ENCODE data around the gene AMER3.

The AMER3 gene

DNA sequence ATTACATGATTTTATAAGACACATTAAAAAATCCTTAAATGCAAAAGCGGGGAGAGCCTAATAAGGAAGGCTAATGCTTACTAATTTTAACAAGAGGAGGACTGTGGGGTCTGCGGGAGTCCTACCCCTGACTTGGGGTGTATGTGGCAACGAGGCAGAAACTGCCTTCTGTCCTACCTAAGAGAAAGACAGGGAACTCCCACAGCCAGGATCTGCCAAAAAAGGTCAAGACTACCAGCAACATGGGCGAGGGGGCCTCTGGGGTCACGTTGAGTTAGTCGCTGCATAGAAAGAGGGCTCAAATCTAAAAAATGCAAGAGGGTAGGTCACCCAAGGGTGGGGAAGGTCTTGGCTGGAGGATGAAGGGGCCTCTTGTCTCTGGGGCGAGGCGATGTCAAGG is 529 bp upstream of the AMER3 start:
- DNase-seq: no peak

DNA sequence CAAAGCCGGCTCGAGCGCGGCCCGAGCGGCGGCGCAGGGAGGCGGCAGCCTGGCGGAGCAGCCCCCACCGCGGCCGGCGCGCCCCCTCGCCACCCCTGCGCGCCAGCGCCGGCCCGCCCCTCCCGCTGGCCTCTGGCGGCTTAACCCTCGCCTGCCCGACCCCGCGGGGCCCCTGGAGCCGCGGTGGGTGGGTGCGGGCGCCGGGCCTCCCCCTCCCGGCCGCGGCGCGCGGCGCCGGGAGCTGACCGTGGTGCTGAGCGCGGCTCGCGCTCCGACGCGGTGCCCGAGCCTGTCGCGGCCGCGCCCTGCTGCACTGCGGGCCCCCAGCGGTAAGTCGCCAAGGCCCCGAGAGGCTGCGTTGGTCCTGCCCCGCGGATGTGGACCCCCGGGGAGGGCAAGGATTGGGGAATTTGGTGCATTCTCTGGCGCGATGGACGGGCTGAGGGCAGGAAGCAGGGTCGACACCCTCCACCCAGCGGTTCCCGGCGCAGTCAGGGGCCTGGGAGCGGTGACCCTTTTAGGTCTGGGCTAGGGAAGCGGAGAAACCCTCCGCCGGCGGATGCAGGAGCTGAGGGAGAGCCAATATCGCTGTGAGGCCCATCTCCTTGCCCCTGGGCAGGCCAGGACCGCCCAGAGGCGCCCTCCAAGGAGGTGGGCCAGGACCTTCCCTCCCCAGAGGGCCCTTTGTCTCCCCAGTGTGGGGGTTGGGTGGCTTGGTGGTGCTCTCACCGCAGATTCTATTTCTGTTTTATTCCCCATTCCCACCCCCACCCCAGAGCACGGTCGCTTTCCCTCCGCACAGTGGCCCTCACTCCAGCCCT is 923 bp downstream of the AMER3 start:
- no peak for DNase-seq

DNA sequence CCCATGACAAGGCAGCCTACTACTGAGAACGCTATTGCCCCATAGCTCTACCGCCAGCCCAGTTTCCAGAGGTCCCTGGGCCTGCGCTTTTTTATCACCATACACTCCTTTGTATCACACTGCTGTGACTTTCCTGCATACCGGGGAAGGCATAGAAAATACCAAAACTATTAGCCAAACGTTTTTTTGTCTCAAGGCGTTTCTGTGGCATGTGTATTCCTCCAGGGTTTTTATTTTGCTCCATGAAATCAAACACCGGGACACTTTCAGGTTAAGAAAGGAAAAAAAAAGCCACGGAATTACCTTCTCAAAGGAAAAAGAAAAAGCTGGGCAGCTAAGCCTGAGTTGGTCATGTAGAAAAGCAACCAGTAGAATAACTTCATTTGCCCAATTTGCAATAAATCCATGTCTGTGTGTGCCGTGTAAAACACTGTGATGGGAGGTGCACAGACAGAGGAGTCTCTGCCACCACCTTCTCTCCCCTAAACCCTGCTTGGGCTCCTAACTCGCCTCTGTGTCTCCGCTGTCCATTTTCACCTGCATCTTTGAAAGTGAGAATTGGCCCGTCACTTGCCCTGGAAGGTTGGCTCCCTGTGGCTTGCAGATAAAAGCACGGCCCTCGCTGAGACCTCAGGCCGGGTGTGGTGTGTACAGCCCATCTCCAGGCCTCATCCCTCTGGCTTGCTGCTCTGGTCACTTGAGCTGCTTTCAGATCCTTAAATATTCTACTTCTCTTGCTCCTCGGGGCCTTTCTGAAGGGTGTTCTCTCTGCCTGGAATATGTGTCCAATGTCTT is 1.7 kb downstream of the AMER3 start:
- DNase-seq: no peak

DNA sequence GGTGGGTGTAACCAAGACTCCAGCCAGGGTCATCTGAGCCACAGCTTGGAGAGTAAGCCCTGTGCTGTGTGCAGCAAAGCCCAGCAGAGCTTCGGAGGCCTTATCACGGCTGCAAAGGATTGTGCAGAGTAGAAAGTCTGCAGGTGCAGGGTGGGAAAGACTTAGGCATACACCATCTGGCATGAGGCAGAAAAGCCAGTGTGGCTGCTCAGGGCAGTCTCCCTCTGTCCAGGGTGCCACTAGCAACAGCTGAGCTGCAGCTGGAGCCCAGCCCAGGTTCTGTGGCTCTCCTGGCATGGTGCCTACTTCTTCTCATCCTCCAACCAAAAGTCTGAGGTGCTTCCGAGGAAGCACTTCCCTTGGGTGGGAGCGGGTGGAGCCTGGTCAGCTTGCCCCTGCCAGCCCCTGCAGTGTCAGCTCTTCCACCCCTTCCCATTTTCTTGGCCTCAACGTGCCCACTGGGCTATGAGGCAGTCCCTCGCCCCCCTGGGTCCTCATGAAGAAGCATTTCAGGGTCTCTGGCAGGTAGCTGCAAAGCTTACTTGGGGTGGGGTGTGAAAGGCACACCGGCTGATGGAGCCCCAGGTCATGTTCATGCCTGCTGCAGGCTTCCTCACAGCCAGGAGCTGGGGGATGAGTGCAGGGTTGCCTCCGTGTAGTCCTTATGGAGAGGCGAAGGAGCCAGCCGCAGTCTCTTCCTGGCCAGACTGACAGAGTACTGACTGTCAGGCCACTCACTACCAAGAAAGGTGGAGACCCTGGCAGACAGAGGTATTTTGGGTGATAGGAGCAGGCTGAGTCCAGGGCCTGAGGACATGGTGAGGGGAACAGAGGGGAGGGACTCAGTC is 4.8 kb downstream of the AMER3 start:
- DNase-seq: peak; percentile 17

DNA sequence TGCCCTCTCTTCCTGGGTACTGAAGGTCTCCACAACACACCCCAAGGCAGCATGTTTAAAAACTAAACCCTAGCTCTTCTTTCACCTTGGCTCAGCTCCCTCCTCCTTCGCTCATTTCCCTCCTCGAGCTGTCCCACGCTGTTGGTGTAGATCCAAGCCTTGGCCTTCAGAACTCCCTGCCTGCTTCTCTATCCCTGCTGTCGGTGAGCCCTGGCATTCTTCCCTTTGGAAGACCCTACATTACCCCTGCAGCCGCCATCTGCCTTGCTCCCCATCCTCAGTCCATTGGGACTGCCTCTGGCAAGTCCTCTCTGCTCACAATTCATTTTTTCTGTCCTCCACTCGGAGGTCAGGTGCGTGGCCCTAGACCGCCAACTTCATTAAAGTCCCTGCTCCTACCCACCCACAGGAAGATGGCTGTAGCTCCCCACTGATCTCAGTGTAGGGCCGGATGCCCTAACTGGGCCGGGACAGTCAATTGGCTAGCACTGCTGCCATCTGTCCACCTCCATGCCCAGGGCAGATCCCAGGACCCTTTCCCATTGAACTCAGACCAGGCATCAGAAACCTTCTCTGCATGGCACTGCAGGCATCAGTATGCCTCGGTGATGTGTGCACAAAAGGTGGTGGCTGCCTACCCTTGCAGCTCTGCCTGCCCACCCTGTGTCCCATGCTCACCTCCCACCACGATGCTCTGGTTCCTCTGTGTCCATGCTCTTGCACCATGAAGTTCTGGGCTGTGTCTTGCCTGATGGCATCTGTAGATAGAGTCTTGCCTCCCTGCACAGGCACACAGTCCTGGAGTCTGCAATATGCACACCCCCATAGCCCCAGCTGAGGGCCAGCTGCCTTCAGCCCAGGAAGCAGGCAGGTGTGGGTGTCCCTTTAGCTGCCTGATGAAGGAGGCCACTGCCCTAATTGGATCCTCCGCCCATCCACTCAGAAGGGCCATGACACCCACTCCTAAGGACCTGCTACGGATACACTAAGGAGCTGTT is 5.7 kb downstream of the AMER3 start:
- DNase-seq: no peak

DNA sequence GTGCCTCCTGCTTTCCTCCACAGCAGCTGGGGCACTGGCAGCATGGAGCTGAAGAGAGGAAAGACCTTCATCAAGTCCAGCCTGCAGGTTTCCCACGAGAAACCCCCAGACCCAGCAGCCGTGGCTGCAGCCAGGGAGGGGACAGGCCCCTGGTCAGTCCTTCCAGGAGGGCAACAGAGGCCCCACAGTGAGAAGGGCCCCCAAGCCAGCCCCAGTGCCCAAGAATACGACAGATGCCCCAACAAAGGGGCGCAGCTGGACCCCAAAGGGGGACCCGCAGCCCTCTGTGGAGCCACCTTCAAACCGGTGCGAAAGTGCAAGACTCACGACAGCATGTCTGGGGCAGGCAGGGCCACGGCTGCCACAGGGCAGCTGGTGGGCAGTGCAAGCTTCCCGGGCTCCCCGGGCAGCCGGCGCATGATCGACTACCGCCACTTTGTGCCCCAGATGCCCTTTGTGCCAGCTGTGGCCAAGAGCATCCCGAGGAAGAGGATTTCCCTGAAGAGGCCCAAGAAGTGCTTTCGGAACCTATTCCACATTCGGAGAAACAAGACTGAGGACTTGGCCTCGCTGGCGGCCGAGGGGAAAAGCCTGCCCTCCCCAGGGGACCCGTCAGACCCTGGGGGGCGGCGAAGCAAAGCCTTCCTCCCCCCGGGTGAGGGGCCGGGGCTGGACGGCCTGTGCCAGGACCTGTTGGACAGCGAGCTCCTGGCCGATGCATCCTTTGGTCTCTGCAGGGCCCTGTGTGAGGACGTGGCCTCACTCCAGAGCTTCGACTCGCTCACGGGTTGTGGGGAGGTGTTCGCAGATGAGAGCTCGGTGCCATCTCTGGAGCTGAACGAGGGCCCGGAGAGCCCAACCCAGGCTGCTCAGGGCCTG is 6.9 kb downstream of the AMER3 start:
- no peak for DNase-seq

DNA sequence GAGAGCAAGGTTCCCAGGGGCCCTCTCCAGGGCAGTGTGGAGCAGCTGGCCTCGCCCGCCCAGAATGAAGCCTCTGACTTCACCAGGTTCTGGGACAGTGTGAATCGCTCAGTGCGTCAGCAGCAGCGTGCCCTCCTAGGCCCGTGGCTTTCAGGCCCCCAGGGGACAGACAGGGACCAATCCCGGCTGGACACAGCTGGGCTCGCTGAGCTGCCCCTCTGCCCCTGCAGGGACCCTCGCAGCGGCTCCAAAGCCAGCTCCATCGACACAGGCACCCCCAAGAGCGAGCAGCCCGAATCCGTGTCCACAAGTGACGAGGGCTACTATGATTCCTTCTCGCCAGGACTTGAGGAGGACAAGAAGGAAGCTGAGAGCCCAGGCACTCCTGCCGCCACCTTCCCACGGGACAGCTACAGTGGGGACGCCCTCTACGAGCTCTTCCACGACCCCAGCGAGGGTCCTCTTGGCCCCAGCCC is 7.6 kb downstream of the AMER3 start:
- no peak for DNase-seq

DNA sequence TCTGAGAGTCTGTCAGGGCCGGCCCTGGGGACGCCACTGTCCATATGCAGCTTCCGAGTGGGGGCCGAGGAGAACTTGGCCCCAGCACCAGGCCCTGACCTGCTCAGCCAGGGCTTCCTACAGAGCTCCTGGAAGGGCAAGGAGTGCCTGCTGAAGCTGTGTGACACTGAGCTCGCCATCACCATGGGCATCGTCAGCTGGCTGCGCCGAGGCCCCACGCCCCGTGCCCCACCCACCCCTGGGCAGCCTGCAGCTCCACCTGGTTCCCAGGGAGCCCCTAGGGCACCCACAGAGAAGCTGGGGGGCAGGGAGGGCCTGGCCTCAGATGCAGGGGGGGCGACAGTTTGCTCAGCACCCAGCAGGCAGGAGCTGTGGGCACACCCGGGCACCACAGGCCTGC is 8.1 kb downstream of the AMER3 start:
- no peak for DNase-seq

DNA sequence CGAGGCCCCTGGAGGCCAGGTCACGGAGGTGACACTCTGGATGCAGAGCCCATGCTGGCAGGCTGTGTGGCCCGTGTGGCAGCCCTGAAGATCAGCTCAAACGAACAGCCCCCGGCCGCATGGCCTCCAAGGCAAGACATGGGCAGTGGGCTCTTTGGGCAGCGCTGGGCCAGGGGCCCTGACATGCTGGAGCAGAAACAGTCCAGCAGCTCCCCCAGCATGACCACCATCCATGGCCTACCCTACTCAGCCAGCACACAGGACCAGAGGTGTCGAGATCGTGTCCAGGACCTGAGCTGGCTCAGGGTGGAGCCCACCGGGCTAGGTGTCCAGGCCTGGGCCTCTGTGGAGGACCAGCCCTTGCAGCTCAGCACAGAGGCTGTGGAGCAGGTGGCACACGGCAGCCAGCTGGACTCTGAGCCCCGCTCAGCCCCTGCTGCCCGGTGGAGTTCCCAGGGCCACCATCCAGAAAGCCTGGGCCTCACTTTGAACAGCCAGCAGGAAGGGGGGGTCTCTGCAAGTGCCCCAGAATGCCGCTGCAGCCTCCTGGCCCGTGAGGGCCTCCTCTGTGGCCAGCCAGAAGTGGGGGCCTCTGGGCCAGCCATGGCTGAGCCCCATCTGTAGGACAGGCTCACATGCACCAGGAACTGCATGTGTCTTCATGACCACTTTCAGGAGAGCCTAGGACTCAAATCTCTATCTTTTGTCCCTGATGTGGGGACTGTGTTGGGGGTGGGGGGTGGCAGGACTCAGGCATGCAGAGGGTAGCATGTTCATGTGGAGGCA is 8.9 kb downstream of the AMER3 start:
- DNase-seq: no peak

DNA sequence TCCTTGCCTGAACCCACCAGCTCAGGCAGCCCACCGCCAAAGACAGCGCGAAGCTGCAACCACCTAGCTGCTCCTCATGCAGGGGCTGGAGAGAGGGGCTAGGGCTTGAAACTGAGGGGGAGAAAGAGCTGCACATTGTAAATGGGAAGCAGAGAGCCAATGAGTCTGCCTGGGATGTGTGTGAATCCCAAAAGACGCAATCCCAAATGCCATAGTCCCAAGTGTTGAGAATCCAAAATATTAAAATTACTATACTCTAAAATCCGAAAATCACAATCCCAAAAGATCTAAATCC is 9.4 kb downstream of the AMER3 start:
- DNase-seq: no peak

DNA sequence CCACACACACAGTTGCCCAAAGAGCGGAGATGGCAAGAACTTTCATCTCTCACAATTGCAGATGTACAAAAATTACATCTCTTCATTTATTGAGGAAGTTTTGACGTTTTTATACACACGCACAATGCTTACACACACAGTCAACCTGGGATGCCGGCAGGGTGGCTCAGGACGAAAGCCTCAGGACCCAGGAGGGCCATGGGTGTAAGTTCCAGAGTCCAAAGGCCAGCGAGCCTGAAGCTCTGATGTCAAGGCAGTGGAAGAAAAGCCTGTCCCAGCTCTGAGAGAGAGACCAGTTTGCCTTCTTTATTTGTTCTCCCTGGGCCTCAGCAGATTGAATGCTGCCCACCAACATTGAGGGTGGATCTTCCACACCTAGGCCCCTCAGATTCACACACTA is 10.1 kb downstream of the AMER3 start:
- no peak for DNase-seq

DNA sequence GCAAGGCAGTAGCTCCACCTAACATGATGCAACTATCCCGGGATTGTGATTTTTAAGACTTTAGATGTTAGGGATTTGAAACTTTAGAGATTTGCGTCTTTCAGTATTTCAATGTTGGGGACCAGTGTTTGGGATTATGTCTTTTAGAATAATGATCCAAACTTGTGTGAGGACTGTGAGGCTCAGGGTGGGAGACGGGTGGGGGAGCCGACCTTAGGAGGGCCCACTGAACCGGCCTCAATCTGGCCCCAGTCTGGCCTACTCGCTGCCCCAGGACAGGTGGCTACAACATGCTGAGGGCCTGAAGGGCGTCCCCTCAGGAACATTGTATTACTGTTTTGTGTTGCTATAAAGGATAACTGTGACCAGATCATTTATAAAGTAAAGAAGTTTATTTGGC is 10.7 kb downstream of the AMER3 start:
- DNase-seq: no peak

DNA sequence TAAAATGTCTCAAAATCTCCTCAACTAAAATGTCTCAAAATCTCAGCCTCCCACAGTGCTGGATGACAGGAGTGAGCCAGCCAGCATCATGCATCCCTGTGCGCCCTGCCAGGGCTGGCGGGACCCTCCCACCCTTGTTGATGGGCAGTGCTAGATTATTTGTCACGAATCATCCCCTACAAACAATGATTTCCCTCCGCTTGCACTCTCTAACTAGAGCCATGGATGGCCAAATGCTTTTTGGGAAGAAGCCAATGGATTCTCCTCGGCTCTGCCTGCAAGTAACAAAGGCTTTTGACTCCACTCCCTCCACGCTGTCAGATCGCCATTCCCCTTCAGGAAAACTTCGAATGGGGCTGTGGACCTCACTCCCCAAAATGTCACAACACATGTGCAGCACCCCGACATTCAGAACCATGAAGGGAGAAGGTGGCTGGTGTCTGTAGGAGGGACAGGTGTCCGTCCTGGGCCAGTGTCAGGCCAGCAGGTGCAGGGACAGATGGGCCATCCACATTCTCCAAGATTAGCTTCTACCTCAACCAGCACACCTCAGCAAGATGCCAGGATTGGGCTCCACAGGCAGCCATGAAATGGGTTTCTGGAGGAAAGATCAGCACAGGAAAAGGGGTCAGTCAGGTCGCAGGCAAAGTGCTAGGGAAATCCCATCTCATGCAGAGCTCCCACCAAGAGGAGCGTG is 11.5 kb downstream of the AMER3 start:
- DNase-seq: no peak

DNA sequence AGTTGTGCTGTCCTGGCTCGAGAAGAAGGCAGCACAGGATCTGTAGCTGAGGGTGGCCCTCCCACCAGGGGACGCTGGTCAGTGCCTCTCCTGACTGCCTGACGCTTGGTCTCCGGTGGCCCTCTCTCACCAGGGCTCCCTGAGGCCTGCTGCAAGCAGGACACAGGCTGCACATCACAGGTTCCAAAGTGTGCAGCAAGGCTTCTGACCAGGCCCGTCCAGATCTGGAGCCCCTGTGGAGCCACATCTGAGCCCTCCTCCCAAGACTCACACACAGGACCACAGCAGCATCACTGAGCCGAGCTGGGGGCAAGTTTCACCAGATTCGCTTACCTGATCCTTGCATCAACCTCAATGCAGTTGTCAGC is 12.1 kb downstream of the AMER3 start:
- DNase-seq: no peak

DNA sequence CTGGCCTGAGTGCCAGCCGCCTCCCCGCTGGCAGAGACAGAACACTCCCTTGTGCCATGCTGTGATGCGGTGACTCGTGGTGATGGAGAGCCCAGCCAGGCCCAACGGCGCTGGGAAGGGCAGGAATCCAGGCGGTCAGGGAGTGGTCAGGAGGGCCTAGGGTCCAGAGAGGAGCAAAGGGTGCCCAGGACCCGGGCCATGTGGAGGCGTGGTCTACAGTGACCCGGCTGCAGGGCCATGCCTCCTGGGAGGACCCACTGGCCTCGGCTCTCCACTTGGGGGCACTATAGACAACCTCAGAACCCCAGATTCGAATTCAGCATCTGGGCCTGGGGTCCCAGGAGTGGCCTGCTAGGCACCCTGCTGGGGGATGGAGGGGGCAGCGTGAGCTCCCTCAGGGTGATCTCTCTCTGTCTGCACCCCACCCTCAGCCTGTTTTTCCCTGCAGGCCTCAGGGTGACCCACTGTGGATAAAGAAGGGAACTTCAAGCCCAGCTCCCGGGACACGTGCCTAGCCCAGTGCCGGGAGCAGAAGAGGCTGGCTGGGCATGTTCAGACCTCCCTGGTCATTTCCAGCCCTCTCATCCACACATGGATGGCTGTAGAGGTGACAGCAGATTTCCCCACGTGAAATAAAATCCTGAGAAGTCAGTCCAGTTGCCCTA is 13.0 kb downstream of the AMER3 start:
- no peak for DNase-seq

DNA sequence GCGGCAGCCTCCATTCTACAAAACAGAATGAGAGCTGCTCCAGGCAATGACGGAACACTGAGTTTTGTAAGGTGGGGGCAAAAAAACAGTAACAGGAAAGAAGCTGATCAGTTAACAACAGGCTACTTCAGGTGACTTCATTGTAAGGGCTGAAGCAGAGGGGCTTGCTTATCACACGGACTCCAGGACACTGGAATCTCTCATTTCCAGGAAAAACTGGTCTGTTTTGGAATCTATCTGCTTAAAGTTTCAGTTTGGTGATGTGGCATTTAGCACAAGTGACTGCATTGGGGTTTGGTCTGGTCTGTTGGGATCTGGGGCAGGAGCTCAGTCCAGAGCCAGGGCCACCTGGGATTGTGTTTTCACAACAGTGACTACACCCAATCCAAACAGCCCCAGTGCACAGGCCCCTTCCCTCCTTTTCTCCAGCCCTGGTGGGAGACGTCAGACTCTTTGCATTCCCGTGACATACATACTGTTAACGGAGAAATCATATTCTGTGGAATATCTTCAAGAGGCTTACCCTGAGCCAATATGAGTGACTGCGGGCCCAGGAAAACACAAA is 14.1 kb downstream of the AMER3 start:
- no peak for DNase-seq

DNA sequence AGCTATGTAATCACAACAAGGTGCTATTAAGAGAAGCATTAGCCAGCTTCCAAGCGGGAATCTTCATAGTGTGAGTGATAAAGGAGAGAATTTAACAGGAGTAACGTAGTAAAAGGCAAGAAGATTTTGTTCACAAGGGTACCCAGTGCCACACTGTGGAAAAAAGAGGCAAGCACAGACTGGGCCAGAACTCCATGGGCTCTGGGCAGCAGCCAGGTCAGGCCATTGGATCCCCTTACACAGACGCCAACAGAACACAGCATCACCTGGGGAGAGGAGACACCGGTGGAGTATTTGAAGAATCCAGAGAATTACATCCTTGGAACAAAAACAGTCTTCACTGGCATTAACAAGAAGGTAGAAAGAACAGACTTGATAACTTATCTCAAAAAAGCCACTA is 21.2 kb downstream of the AMER3 start:
- no peak for DNase-seq

DNA sequence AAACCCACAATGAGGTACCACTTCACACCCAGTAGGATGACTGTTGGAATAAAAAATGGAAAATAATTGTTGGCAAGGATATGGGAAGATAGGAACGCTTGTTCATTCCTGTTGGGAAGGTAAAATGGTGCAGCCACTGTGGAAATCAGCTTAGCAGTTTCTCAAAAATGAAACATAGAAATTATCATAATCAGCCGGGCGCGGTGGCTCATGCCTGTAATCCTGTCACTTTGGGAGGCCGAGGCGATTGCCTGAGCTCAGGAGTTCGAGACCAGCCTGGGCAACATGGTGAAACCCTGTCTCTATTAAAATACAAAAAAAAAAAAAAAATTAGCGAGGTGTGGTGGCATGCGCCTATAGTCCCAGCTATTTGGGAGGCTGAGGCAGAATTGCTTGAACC is 23.4 kb downstream of the AMER3 start:
- no peak for DNase-seq

Measured in NCI-H1694 treated with DMSO at 0.1 percent for 48 hours (cell line).